ENCODE data around the gene ASB11.

GRCh38 chrX:15321447-15321846 is 6.0 kb upstream of the ASB11 start:
- TF ChIP-seq CTCF (IDR thresholded peaks at IDR 0.05) = no peak
- no peak for TF ChIP-seq POLR2A (IDR thresholded peaks at IDR 0.05; ENCODE audit: low read depth)
- TF ChIP-seq POLR2AphosphoS5 (IDR thresholded peaks at IDR 0.05) = no peak
